Brain microvascular endothelial cell (primary cell): ENCODE measurements around the gene LMBR1.

Experiments
- DNase-seq: peaks from one replicate; pipeline ENCODE4 v3.0.0-alpha.2; 2020
- H3K27ac ChIP-seq: fragments of 250-450 bp; sonication (Bioruptor Pico); 2 replicates; pipeline ENCODE4 v1.5.1; 2020; ENCODE audit warnings: mild to moderate bottlenecking, moderate library complexity
- H3K27me3 ChIP-seq: fragments of 250-450 bp; sonication (Bioruptor Pico); replicated peaks from 2 replicates; pipeline ENCODE4 v1.5.1; 2020; ENCODE audit warnings: mild to moderate bottlenecking
- H3K36me3 ChIP-seq: fragments of 250-450 bp; sonication (Bioruptor Pico); replicated peaks from 2 replicates; pipeline ENCODE4 v1.5.1; 2020; ENCODE audit warnings: mild to moderate bottlenecking
- H3K4me3 ChIP-seq: 2 replicates; pipeline ENCODE4 v1.5.1; 2011; ENCODE audit warnings: low read depth, mild to moderate bottlenecking, control low read depth, low read length, moderate library complexity
- CTCF ChIP-seq: IDR thresholded peaks from 2 replicates; pipeline ENCODE4 v1.5.1; 2011; ENCODE audit warnings: low read depth, mild to moderate bottlenecking, moderate library complexity, low read length, control low read depth, inconsistent platforms; ENCODE audit errors: missing control alignments
- in situ Hi-C: cut with HindIII; loops from 2 replicates; pipeline ENCODE4 v1.10.0; 2017; ENCODE audit warnings: low sequenced_read_pairs, low pct_ligation_motif_present

The LMBR1 gene

DNA sequence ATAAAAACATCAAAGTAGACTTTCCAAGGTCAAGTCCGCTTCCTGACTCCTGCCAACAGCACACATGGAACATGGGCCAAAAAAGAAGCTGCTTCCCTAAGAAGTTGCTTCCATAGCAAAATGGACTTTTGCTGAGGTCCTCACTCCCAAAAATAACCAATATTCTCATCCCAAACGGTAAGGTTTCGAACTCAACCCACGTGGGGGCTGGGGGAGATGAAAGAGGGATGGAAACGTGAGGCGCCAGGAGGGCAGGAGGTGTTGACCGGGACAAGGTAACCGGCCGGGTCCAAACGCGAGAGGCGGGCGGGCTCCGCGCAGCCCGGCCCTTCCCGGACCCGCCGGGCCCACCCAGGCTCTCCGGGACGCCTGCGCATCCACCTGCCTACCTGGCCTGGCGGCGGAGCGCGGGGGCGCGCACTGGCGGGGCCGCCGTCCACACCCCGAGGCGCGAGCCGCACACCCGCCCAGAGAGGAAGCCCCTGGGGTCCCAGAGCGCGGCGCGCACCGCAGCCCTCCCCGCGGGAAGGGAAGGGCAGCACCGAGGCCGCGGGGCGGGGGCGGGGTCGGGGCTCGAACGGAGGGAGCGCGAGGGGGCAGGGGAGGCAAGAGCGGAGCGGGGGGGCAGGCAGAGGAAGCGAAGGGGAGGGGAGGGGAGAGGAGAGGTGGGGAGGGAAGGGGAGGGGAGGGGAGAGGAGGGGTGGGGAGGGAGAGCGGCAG is 742 bp downstream of the LMBR1 start:
- DNase-seq, result no peak
- H3K27me3 ChIP-seq, result no peaks in the 10 kb centered on the region
- in situ Hi-C loops, result no loop called here
- no peak overlapping the region for H3K27ac ChIP-seq
- H3K4me3 ChIP-seq, result peak overlapping the region; percentile 66
- H3K36me3 ChIP-seq, result no peaks in the 10 kb centered on the region
- TF ChIP-seq CTCF, result no peak

GRCh38 chr7:156889746-156890145 is 3.2 kb downstream of the LMBR1 start:
- Histone ChIP-seq H3K36me3 (no peaks in the 10 kb centered on the region), H3K27ac (no peak overlapping the region), H3K4me3 (no peak overlapping the region), H3K27me3 (no peaks in the 10 kb centered on the region)
- in situ Hi-C loops, result no loop called here
- no peak for TF ChIP-seq CTCF
- no peak for DNase-seq

DNA sequence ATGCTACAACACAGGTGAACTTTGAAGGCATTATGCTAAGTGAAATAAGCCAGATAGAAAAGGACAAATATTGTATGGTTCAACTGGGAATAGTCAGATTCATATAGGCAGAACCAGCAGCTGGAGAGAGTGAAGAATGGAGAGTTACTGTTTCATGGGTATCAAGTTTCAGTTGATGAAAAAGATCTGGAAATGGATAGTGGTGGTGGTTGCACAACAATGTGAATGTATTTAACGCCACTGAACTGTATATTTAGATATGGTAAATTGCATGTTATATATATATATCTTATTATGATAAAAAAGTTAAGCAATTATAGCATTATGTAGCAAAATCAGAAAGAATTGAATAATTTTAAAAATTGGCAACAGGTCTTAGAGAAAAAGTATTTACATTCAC is 3.9 kb downstream of the LMBR1 start:
- TF ChIP-seq CTCF, result no peak
- H3K27me3 ChIP-seq, result no peaks in the 10 kb centered on the region
- in situ Hi-C loops, result no loop called here
- no peak overlapping the region for H3K4me3 ChIP-seq
- H3K27ac ChIP-seq, result no peak overlapping the region
- H3K36me3 ChIP-seq, result no peaks in the 10 kb centered on the region
- DNase-seq, result no peak

DNA sequence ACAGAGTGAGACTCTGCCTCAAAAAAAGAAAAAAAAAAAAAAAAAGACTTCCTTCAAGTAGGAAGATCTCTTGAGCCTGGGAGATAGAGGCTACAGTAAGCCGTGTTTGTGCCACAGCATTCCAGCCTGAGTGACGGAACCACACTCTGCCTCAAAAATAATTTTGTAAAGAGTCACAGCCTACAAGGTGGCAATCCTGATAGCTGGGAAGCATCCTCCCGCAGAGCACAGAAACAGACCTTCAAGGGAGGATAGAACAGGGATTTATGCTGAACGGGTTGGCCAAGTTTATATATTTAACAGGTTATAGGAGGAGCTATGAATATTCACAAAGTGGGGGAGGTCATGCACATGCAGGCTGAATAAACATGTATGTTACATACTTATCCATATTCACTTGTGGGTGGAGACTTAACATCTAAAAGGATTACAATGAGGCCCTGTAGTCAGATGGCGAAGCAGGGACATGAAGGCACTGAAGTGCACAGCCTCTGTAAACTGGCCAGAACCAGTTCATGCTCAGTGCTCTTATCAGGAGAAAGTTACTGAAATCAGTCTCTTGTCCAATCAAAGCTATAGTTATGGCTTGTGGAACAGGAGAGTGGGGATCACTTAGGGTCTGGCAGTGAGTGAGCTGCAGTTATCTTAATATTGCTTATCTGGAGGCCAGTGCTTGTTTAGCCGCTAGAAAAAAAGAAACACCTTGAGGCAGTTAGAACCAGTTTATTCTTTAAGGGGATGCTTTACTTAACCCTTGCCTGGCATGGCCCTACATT is 6.8 kb downstream of the LMBR1 start:
- Histone ChIP-seq H3K27ac (no peak overlapping the region), H3K27me3 (no peaks in the 10 kb centered on the region), H3K36me3 (no peaks in the 10 kb centered on the region), H3K4me3 (no peak overlapping the region)
- in situ Hi-C loops, result no loop called here
- TF ChIP-seq CTCF, result no peak
- no peak for DNase-seq

- no peaks in the 10 kb centered on the region for H3K27me3 ChIP-seq
Observed at GRCh38 chr7:156881679-156882078, 11.3 kb downstream of the LMBR1 start.

More at GRCh38 chr7:156881679-156882078, 11.3 kb downstream of the LMBR1 start:
- Histone ChIP-seq H3K36me3 (no peaks in the 10 kb centered on the region), H3K27ac (no peak overlapping the region), H3K4me3 (no peak overlapping the region)
- no peak for TF ChIP-seq CTCF
- DNase-seq, result no peak
- in situ Hi-C loops, result no loop called here
